HepG2 (cell line): ENCODE data around the gene NFE2L3. TPM values are rescaled to one million over a fixed set of nuclear protein-coding genes. Genes with fewer than 3 reads are reported as not detected.

ENCODE experiments used
- ARID2 ChIP-seq: sonication (generic); formaldehyde crosslinking; IDR thresholded peaks from 2 replicates; pipeline ENCODE4 v1.8.1; 2022; ENCODE audit warnings: mild to moderate bottlenecking, missing genetic modification reagents, borderline replicate concordance
- BRCA1 ChIP-seq: sonication (generic); formaldehyde crosslinking; IDR thresholded peaks from 2 replicates; pipeline ENCODE4 v1.4.0; 2020; ENCODE audit warnings: missing genetic modification reagents
- FLYWCH1 ChIP-seq: sonication (generic); formaldehyde crosslinking; IDR thresholded peaks from 2 replicates; pipeline ENCODE4 v1.8.1; 2023; ENCODE audit warnings: mild to moderate bottlenecking, missing genetic modification reagents
- GATAD1 ChIP-seq: IDR thresholded peaks from 2 replicates; pipeline ENCODE4 v1.6.1; 2016; ENCODE audit warnings: missing genetic modification reagents, missing compliant biosample characterization
- GPN1 ChIP-seq: sonication (generic); formaldehyde crosslinking; IDR thresholded peaks from 2 replicates; pipeline ENCODE4 v1.5.1; 2020; ENCODE audit warnings: missing genetic modification reagents, borderline replicate concordance
- HMG20B ChIP-seq: conservative IDR thresholded peaks from 2 replicates; pipeline ENCODE4 v1.6.1; 2016; ENCODE audit warnings: missing genetic modification reagents, missing compliant biosample characterization
- HNRNPH1 ChIP-seq: fragments of 200-400 bp; formaldehyde crosslinking; optimal IDR thresholded peaks from 2 replicates; pipeline ENCODE3; 2017; ENCODE audit warnings: mild to moderate bottlenecking, low read depth, low read length
- HOXA7 ChIP-seq: sonication (generic); formaldehyde crosslinking; IDR thresholded peaks from 2 replicates; pipeline ENCODE4 v1.8.1; 2022; ENCODE audit warnings: mild to moderate bottlenecking, missing genetic modification reagents, moderate library complexity
- KDM1A ChIP-seq: IDR thresholded peaks from 2 replicates; pipeline ENCODE4 v1.6.1; 2016; ENCODE audit warnings: missing compliant biosample characterization
- KLF16 ChIP-seq, 2 experiments: sonication (generic) in 1 of 2; formaldehyde crosslinking in 1 of 2; IDR thresholded peaks; 2 replicates each; pipeline versions ENCODE4 v1.6.1 to v1.8.0; 2016 to 2023; ENCODE audit warnings: missing genetic modification reagents in 2 of 2, missing compliant biosample characterization in 1 of 2
- NAIF1 ChIP-seq: sonication (generic); formaldehyde crosslinking; IDR thresholded peaks from 2 replicates; pipeline ENCODE4 v1.5.0; 2020; ENCODE audit warnings: mild to moderate bottlenecking, missing genetic modification reagents, borderline replicate concordance
- NRL ChIP-seq: sonication (generic); formaldehyde crosslinking; IDR thresholded peaks from 2 replicates; pipeline ENCODE4 v1.5.0; 2020; ENCODE audit warnings: missing genetic modification reagents, mild to moderate bottlenecking, moderate library complexity, borderline replicate concordance
- SP5 ChIP-seq: IDR thresholded peaks from 2 replicates; pipeline ENCODE4 v1.6.1; 2016; ENCODE audit warnings: low read depth, borderline replicate concordance
- SRF ChIP-seq: IDR thresholded peaks from 2 replicates; pipeline ENCODE4 v1.6.1; 2011; ENCODE audit warnings: mild to moderate bottlenecking, low read depth, low read length, moderate library complexity
- SRSF4 ChIP-seq: fragments of 200-400 bp; formaldehyde crosslinking; IDR thresholded peaks from one replicate; pipeline ENCODE4 v1.6.1; 2018; ENCODE audit warnings: mild to moderate bottlenecking, low read depth, low read length, moderate library complexity; ENCODE audit not compliant: poor library complexity, severe bottlenecking
- U2AF1 ChIP-seq: fragments of 200-400 bp; formaldehyde crosslinking; optimal IDR thresholded peaks from 2 replicates; pipeline ENCODE3; 2017; ENCODE audit warnings: mild to moderate bottlenecking, low read depth, low read length
- XBP1 ChIP-seq: sonication (generic); formaldehyde crosslinking; IDR thresholded peaks from 2 replicates; pipeline ENCODE4 v1.5.0; 2020; ENCODE audit warnings: missing genetic modification reagents
- YEATS4 ChIP-seq: sonication (generic); formaldehyde crosslinking; IDR thresholded peaks from 2 replicates; pipeline ENCODE4 v1.4.0; 2020; ENCODE audit warnings: missing genetic modification reagents, borderline replicate concordance
- ZBTB7B ChIP-seq: sonication (generic); formaldehyde crosslinking; IDR thresholded peaks from 2 replicates; pipeline ENCODE4 v1.4.0; 2020; ENCODE audit warnings: missing genetic modification reagents
- ZMAT3 ChIP-seq: sonication (generic); formaldehyde crosslinking; conservative IDR thresholded peaks from 2 replicates; pipeline ENCODE4 v1.7.0; 2021; ENCODE audit warnings: missing genetic modification reagents
- ZNF17 ChIP-seq: sonication (generic); formaldehyde crosslinking; IDR thresholded peaks from 2 replicates; pipeline ENCODE4 v1.5.0; 2020; ENCODE audit warnings: mild to moderate bottlenecking, missing genetic modification reagents
- ZNF207 ChIP-seq: fragments of 450-650 bp; IDR thresholded peaks from 2 replicates; pipeline ENCODE4 v1.6.1; 2016; ENCODE audit warnings: antibody characterized with exemption, borderline replicate concordance
- ZNF276 ChIP-seq: sonication (generic); formaldehyde crosslinking; IDR thresholded peaks from 2 replicates; pipeline ENCODE4 v1.4.0; 2020; ENCODE audit warnings: mild to moderate bottlenecking, low read depth, missing genetic modification reagents
- ZNF674 ChIP-seq: sonication (generic); formaldehyde crosslinking; IDR thresholded peaks from 2 replicates; pipeline ENCODE4 v1.5.0; 2020; ENCODE audit warnings: low read depth, mild to moderate bottlenecking, missing genetic modification reagents
- ZXDC ChIP-seq: sonication (generic); formaldehyde crosslinking; IDR thresholded peaks from 2 replicates; pipeline ENCODE4 v1.5.0; 2020; ENCODE audit warnings: mild to moderate bottlenecking, missing genetic modification reagents
- ZZZ3 ChIP-seq: sonication (generic); formaldehyde crosslinking; IDR thresholded peaks from 2 replicates; pipeline ENCODE4 v1.4.0; 2020; ENCODE audit warnings: missing genetic modification reagents, mild to moderate bottlenecking, borderline replicate concordance
- polyA plus RNA-seq, 8 experiments: library from polyadenylated mRNA; depleted of rRNA in 3 of 8; stranded (reverse) in 7 of 8; unstranded in 1 of 8; fragments of >200 nt; fragmentation: Illumina TruSeq in 4 of 8; extraction: Trizol in 4 of 8; gene quantifications; 2 replicates each; pipeline versions ENCODE4 v1.2.1 to v1.2.3, GENCODE V29; 2011 to 2016; ENCODE audit warnings: low read depth in 4 of 8, missing spikeins in 1 of 8, mixed read lengths in 1 of 8; ENCODE audit not compliant: insufficient read depth in 1 of 8
- total RNA-seq, 5 experiments: library from RNA; depleted of rRNA; stranded (reverse); fragments of >200 nt; fragmentation: Illumina TruSeq; extraction: Trizol; gene quantifications; 2 replicates each; pipeline ENCODE4 v1.2.3, GENCODE V29; 2016; ENCODE audit warnings: low read depth in 1 of 5

NFE2L3 gene
- total and polyA plus RNA-seq, 2 of the 13 experiments (the other 11 are each of a cell fraction or from before 2014, with no cell fraction given): 11.4 to 19.4 TPM

GRCh38 chr7:26200444-26201246 lies 48.6 kb downstream of the NFE2L3 start, which contains the start of gene HNRNPA2B1 (continued):
- TF ChIP-seq SRSF4: peak; percentile 10
- TF ChIP-seq GPN1 (CRISPR knock-in tag): no peak
- no peak for TF ChIP-seq XBP1 (CRISPR knock-in tag)
- TF ChIP-seq ZNF207: no peak
- TF ChIP-seq SP5 (CRISPR knock-in tag): peak; percentile 89
- TF ChIP-seq ZXDC (CRISPR knock-in tag): 0 out of 2 replicates have a peak, but pooled peaks have one; percentile 37
- no peak for TF ChIP-seq ZZZ3
- TF ChIP-seq YEATS4 (CRISPR knock-in tag): no peak; the same call in 1 of the 2 replicates
- peak; percentile 96 for TF ChIP-seq U2AF1
- no peak for TF ChIP-seq ZNF674 (CRISPR knock-in tag)
- TF ChIP-seq NAIF1 (CRISPR knock-in tag): peak; percentile 100
- 0 out of 2 replicates have a peak, but pooled peaks have one; percentile 60 for TF ChIP-seq ARID2
- TF ChIP-seq FLYWCH1 (CRISPR knock-in tag): peak; percentile 88
- peak in 1 of 2 experiments; percentile 78; a peak in 2 of 4 replicates for TF ChIP-seq KLF16 (CRISPR knock-in tag; IDR thresholded peaks at IDR 0.05)
- no peak for TF ChIP-seq KDM1A
- TF ChIP-seq HMG20B (CRISPR knock-in tag): 0 out of 2 replicates have a peak, but pooled peaks have one; percentile 57
- peak; percentile 53; the same call in 1 of the 2 replicates for TF ChIP-seq ZBTB7B (CRISPR knock-in tag)
- peak; percentile 76; the same call in 1 of the 2 replicates for TF ChIP-seq GATAD1 (CRISPR knock-in tag)
- TF ChIP-seq HNRNPH1: peak; percentile 100
- no peak for TF ChIP-seq HOXA7 (CRISPR knock-in tag)
- TF ChIP-seq BRCA1 (CRISPR knock-in tag): no peak
- 0 out of 2 replicates have a peak, but pooled peaks have one; percentile 19 for TF ChIP-seq ZMAT3
- no peak; the same call in 1 of the 2 replicates for TF ChIP-seq SRF
- TF ChIP-seq ZNF17 (CRISPR knock-in tag): no peak
- peak; percentile 75; the same call in 1 of the 2 replicates for TF ChIP-seq NRL (CRISPR knock-in tag)
- TF ChIP-seq ZNF276 (CRISPR knock-in tag): no peak
